Neutrophil (primary cell): ENCODE measurements around the gene MGRN1.

Source experiments
- H3K27ac ChIP-seq: fragments of 200-600 bp; sonication (generic); 2 replicates; pipeline ENCODE4 v1.5.1; 2016; ENCODE audit warnings: mild to moderate bottlenecking, moderate library complexity
- H3K27me3 ChIP-seq: fragments of 200-600 bp; sonication (generic); 2 replicates; pipeline ENCODE4 v1.6.0; 2016; ENCODE audit warnings: mild to moderate bottlenecking
- H3K36me3 ChIP-seq: fragments of 200-600 bp; sonication (generic); 2 replicates; pipeline ENCODE4 v1.5.1; 2017
- H3K4me1 ChIP-seq, 2 experiments: fragments of 200-600 bp in 1 of 2; sonication (generic) in 1 of 2; 1 replicate in 1 of 2; 2 replicates in 1 of 2; pipeline versions ENCODE4 v1.5.1 to v1.6.1; 2013 to 2016; ENCODE audit warnings: low read depth in 1 of 2, low read length in 1 of 2, mild to moderate bottlenecking in 1 of 2, moderate library complexity in 1 of 2; ENCODE audit not compliant: control insufficient read depth in 1 of 2, insufficient read depth in 1 of 2
- H3K4me3 ChIP-seq, 2 experiments: fragments of 200-600 bp in 1 of 2; sonication (generic) in 1 of 2; 1 replicate in 1 of 2; 2 replicates in 1 of 2; pipeline ENCODE4 v1.5.1; 2013 to 2016; ENCODE audit warnings: low read depth in 1 of 2, low read length in 1 of 2, mild to moderate bottlenecking in 1 of 2, moderate library complexity in 1 of 2
- H3K9me3 ChIP-seq: fragments of 200-600 bp; sonication (generic); 2 replicates; pipeline ENCODE4 v1.5.1; 2016
- TF ChIP-seq, protein P1 (sequence below): fragments of 200-600 bp; sonication (generic); IDR thresholded peaks from 2 replicates; pipeline ENCODE4 v1.5.1; 2016; ENCODE audit warnings: antibody characterized with exemption

MGRN1 gene

GRCh38 chr16:4728676-4729075 is 104.0 kb downstream of the MGRN1 start:
- Histone ChIP-seq H3K36me3 (peaks cover 13% of the 10 kb centered on the region), H3K27ac (no peak overlapping the region), H3K9me3 (no peaks in the 10 kb centered on the region), H3K27me3 (no peaks in the 10 kb centered on the region), H3K4me3 (no peak overlapping the region), H3K4me1 (peaks cover 5% of the 10 kb centered on the region in 2 experiments)
- TF ChIP-seq, protein P1, sequence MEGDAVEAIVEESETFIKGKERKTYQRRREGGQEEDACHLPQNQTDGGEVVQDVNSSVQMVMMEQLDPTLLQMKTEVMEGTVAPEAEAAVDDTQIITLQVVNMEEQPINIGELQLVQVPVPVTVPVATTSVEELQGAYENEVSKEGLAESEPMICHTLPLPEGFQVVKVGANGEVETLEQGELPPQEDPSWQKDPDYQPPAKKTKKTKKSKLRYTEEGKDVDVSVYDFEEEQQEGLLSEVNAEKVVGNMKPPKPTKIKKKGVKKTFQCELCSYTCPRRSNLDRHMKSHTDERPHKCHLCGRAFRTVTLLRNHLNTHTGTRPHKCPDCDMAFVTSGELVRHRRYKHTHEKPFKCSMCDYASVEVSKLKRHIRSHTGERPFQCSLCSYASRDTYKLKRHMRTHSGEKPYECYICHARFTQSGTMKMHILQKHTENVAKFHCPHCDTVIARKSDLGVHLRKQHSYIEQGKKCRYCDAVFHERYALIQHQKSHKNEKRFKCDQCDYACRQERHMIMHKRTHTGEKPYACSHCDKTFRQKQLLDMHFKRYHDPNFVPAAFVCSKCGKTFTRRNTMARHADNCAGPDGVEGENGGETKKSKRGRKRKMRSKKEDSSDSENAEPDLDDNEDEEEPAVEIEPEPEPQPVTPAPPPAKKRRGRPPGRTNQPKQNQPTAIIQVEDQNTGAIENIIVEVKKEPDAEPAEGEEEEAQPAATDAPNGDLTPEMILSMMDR: no peak

DNA sequence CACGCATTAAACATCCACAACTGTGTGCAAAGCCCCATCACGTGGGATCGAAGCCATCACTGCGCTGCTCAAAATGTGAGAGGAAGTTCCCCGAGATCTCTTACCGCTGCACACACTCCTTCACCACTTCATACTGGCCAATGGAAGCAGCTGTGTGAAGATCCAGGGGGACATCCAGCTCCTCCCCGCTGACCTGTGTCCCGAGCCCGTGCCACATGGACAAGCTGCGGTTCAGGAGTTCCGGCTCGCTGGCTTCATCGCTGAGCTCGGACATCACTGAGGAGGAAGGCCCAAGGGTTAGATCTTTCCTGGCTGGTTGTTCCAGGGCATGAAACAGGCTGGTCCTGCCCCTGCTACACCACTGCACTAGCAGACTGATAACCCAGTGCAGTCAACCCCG is 105.2 kb downstream of the MGRN1 start:
- Histone ChIP-seq H3K36me3 (peaks cover 13% of the 10 kb centered on the region), H3K4me1 (peaks cover 12% of the 10 kb centered on the region in 2 experiments), H3K27ac (no peak overlapping the region), H3K9me3 (no peaks in the 10 kb centered on the region), H3K27me3 (no peaks in the 10 kb centered on the region), H3K4me3 (no peak overlapping the region)
- TF ChIP-seq, protein P1: no peak

DNA sequence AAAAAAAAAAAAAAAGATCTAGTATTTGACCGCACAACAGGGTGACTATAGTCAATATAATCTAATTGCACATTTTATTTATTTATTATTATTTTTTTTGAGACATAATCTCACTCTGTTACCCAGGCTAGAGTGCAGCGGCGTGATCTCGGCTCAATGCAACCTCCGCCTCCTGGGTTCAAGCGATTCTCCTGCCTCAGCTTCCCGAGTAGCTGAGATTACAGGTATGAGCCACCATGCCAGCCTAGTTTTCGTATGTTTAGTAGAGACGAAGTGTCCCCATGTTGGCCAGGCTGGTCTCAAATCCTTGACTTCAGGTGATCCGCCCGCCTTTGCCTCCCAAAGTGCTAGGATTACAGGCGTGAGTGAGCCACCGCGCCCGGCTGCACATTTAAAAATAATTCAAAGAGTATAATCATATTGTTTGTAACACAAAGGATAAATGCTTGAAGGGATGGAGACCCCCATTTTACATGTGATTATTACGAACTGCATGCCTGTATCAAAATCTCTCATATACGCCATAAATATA is 108.7 kb downstream of the MGRN1 start:
- peaks cover 19% of the 10 kb centered on the region in 2 experiments for H3K4me1 ChIP-seq
- no peaks in the 10 kb centered on the region for H3K27me3 ChIP-seq
- TF ChIP-seq, protein P1: no peak
- H3K9me3 ChIP-seq: no peaks in the 10 kb centered on the region
- H3K4me3 ChIP-seq: peak overlapping the region; percentile 82 to 97
- H3K27ac ChIP-seq: no peak overlapping the region
- H3K36me3 ChIP-seq: no peaks in the 10 kb centered on the region

GRCh38 chr16:4733747-4734062 is 109.1 kb downstream of the MGRN1 start:
- no peaks in the 10 kb centered on the region for H3K36me3 ChIP-seq
- peak overlapping the region; percentile 76 for H3K27ac ChIP-seq
- no peaks in the 10 kb centered on the region for H3K9me3 ChIP-seq
- H3K4me3 ChIP-seq: peak overlapping the region; percentile 82 to 97
- TF ChIP-seq, protein P1: no peak
- peaks cover 19% of the 10 kb centered on the region in 2 experiments for H3K4me1 ChIP-seq
- H3K27me3 ChIP-seq: no peaks in the 10 kb centered on the region

DNA sequence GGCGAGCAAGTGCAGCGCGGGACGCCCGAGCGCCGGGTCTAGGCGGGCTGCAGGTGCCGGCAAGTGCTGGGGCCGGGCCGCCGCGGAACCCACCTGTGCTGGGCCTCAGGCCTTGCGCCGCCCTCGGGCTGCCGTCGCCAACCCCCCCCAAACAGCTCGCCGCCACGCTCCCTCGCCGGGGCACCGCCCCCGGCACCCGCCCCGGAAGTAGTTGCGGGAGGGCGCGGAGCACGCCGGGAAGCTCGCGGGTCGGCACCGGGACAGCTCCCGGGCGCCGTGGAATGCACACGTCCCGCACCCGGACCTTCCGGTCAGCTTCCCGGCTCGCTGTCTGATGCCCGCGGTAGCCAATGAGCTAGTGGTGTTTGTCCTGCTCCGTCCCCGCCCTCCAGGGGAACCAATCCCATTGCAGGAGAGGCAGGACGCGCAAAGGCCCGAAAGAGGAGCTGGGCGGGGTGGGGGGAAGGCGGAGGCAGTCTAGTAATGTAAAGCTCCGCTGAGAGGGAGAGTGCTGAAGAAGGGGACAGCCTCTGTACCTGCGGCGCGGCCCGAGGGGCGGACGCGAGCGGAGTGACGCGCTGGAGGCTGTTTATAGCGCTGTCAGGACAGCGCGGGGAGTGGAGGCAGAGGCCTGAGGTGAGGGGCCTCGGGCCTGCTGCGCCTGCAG is 109.6 kb downstream of the MGRN1 start, which contains the start of the genes ANKS3 and DNAAF8:
ANKS3 (minus strand) TSS at position 209 of the 667 bp plus-strand sequence. CDS start 4,122 bp downstream, outside the sequence.
DNAAF8 (plus strand) TSS at position 475 of the 667 bp plus-strand sequence. CDS start 1,978 bp downstream, outside the sequence.
- Histone ChIP-seq H3K4me3 (peak within 1 kb of the TSS; percentile 82 to 97), H3K9me3 (no peaks in the 10 kb centered on the region), H3K4me1 (peaks cover 19% of the 10 kb centered on the region in 2 experiments), H3K27me3 (no peaks in the 10 kb centered on the region), H3K27ac (peak within 1 kb of the TSS; percentile 76), H3K36me3 (no peaks in the 10 kb centered on the region)
- TF ChIP-seq, protein P1: peak; percentile 33
